Mesothelial cell of epicardium (in vitro differentiated cells): Measurements from ENCODE around the gene SLC6A14. TPM values are rescaled to one million over a fixed set of nuclear protein-coding genes. Genes with fewer than 3 reads are reported as not detected.

Source experiments
- DNase-seq, 2 experiments: peaks; one replicate each; pipeline ENCODE4 v3.0.0; 2021; ENCODE audit warnings: low spot score in 2 of 2; ENCODE audit not compliant: unreplicated experiment in 2 of 2
- H3K27ac Mint-ChIP-seq: 2 replicates; pipeline ENCODE4 v1.8.0; 2021; ENCODE audit warnings: mixed read lengths
- H3K27me3 Mint-ChIP-seq: 2 replicates; pipeline ENCODE4 v1.8.0; 2021; ENCODE audit warnings: low read depth, mixed read lengths
- H3K36me3 Mint-ChIP-seq: 2 replicates; pipeline ENCODE4 v1.8.0; 2021; ENCODE audit warnings: mixed read lengths
- H3K4me1 Mint-ChIP-seq: 2 replicates; pipeline ENCODE4 v1.8.0; 2021; ENCODE audit warnings: mixed read lengths
- H3K4me3 Mint-ChIP-seq: 2 replicates; pipeline ENCODE4 v1.8.0; 2021; ENCODE audit warnings: mild to moderate bottlenecking, moderate library complexity, mixed read lengths
- H3K9me3 Mint-ChIP-seq: 2 replicates; pipeline ENCODE4 v1.8.0; 2021; ENCODE audit warnings: mixed read lengths
- CTCF ChIP-seq: fragments of 200-600 bp; sonication (generic); IDR thresholded peaks from one replicate; pipeline ENCODE4 v1.5.0; 2021; ENCODE audit warnings: antibody characterized with exemption; ENCODE audit not compliant: unreplicated experiment
- total RNA-seq: library from RNA; stranded (reverse); gene quantifications from 3 replicates; pipeline ENCODE4 v1.2.1, GENCODE V29; 2021

SLC6A14 gene, protein sequence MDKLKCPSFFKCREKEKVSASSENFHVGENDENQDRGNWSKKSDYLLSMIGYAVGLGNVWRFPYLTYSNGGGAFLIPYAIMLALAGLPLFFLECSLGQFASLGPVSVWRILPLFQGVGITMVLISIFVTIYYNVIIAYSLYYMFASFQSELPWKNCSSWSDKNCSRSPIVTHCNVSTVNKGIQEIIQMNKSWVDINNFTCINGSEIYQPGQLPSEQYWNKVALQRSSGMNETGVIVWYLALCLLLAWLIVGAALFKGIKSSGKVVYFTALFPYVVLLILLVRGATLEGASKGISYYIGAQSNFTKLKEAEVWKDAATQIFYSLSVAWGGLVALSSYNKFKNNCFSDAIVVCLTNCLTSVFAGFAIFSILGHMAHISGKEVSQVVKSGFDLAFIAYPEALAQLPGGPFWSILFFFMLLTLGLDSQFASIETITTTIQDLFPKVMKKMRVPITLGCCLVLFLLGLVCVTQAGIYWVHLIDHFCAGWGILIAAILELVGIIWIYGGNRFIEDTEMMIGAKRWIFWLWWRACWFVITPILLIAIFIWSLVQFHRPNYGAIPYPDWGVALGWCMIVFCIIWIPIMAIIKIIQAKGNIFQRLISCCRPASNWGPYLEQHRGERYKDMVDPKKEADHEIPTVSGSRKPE
- total RNA-seq = 0.11 to 0.27 TPM (median 0.16 TPM) in 3 replicates

- no peak for DNase-seq
- TF ChIP-seq CTCF = no peak
- peaks cover 6% of the 10 kb centered on the region for H3K4me1 Mint-ChIP-seq
- H3K27me3 Mint-ChIP-seq = peaks cover 14% of the 10 kb centered on the region
- H3K9me3 Mint-ChIP-seq = peaks cover 4% of the 10 kb centered on the region
- no peak within 1 kb of the TSS for H3K27ac Mint-ChIP-seq
- H3K4me3 Mint-ChIP-seq = no peak within 1 kb of the TSS
- H3K36me3 Mint-ChIP-seq = no peaks in the 10 kb centered on the region
Measured at GRCh38 chrX:116436358-116436816, at the start of gene SLC6A14. Gene SLC6A14, plus strand, starts transcription at chrX:116436606. Its CDS starts 104 bp downstream, at chrX:116436710.

DNA sequence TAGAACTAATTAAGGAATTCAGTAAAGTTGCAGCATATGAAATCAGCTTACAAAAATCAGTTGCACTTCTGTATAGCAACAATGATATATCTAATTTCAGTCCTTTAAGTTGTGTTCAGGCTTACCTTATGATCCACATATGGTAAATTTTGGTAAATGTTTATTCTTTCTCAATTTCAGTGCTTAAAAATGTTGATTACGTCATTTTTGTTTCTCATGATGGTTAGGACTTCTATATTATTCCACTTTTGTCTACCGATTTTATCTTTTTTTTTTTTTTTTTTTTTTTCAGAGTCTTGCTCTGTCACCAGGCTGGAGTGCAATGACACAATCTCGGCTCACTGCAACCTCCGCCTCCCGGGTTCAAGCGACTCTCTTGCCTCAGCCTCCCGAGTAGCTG, 40.7 kb upstream of the SLC6A14 start:
- no peak overlapping the region for H3K4me3 Mint-ChIP-seq
- H3K27ac Mint-ChIP-seq = no peak overlapping the region

DNA sequence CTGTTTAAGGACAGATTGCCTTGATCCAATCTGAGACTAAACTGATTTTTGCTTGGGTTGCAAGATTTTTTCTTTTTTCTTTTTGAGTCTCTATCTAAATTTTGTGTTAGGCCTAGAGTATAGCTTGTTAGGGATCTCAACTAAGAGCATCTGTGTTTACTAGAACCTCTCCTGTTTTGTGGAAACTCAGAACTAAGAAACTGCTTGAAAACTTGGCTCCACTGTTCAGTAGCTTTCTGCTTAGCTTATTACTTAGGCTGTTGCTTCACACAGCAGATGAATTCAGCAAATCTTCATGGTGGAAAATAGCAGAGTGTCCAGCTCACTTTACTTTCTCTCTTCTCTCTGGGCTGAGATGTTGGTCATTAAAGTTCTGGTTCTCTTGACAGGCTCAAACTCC, 36.7 kb upstream of the SLC6A14 start:
- peaks cover 5% of the 10 kb centered on the region for H3K27me3 Mint-ChIP-seq
- H3K36me3 Mint-ChIP-seq = no peaks in the 10 kb centered on the region
- no peak for DNase-seq
- H3K9me3 Mint-ChIP-seq = peaks cover 14% of the 10 kb centered on the region
- no peak overlapping the region for H3K27ac Mint-ChIP-seq
- no peak overlapping the region for H3K4me3 Mint-ChIP-seq
- TF ChIP-seq CTCF = no peak
- peaks cover 2% of the 10 kb centered on the region for H3K4me1 Mint-ChIP-seq

More for the DNA sequence above, 40.7 kb upstream of the SLC6A14 start:
- DNase-seq = no peak
- Mint-ChIP-seq H3K9me3 (peaks cover 10% of the 10 kb centered on the region), H3K4me1 (no peaks in the 10 kb centered on the region), H3K36me3 (no peaks in the 10 kb centered on the region), H3K27me3 (peaks cover 3% of the 10 kb centered on the region)
- TF ChIP-seq CTCF = no peak

DNA sequence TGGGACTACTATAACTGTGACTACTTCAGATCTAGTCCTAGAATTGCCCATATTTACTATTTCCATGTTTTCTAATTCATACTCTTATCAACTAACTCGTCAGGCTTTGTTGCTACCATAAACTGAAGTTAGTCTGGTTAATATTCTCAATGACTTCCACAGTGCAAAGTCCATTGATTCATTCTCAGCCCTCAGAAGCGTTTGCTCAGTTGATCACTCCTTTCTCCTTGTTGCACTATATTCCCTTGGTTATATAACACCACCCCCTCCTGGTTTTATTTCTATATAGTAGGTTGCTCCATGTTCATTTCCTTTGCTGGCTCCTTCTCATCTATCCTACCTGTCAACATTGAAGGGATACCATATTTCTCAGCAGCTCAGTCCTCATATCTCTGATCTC, 27.2 kb upstream of the SLC6A14 start:
- DNase-seq = no peak
- no peak overlapping the region for H3K27ac Mint-ChIP-seq
- H3K9me3 Mint-ChIP-seq = peaks cover 26% of the 10 kb centered on the region
- no peak for TF ChIP-seq CTCF
- peaks cover 2% of the 10 kb centered on the region for H3K36me3 Mint-ChIP-seq
- peaks cover 1% of the 10 kb centered on the region for H3K27me3 Mint-ChIP-seq
- peaks cover 14% of the 10 kb centered on the region for H3K4me1 Mint-ChIP-seq
- no peak overlapping the region for H3K4me3 Mint-ChIP-seq

GRCh38 chrX:116413273-116413672, 23.1 kb upstream of the SLC6A14 start:
- peaks cover 2% of the 10 kb centered on the region for H3K36me3 Mint-ChIP-seq
- TF ChIP-seq CTCF = no peak
- no peak for DNase-seq
- H3K4me3 Mint-ChIP-seq = no peak overlapping the region
- H3K4me1 Mint-ChIP-seq = peaks cover 12% of the 10 kb centered on the region
- no peak overlapping the region for H3K27ac Mint-ChIP-seq
- no peaks in the 10 kb centered on the region for H3K27me3 Mint-ChIP-seq
- peaks cover 29% of the 10 kb centered on the region for H3K9me3 Mint-ChIP-seq
